Right atrium auricular region (tissue), 2 donors: ENCODE measurements around the gene SLC27A5. TPM values are rescaled to one million over a fixed set of nuclear protein-coding genes. Genes with fewer than 3 reads are reported as not detected.

Experiments used
- DNase-seq: peaks from one replicate; pipeline ENCODE4 v3.0.0-alpha.2; 2019; ENCODE audit warnings: low spot score
- H3K27ac ChIP-seq, 2 donors: fragments of 200-600 bp; sonication (generic); 1 replicate in 1 of 2; 2 replicates in 1 of 2; pipeline ENCODE4 v1.5.1; 2016 to 2019
- H3K27me3 ChIP-seq, 2 donors: fragments of 200-600 bp; sonication (generic); one replicate each; pipeline versions ENCODE4 v1.5.1 to v1.6.0; 2017 to 2019
- H3K36me3 ChIP-seq: fragments of 200-600 bp; sonication (generic); one replicate; pipeline ENCODE4 v1.5.1; 2016
- H3K4me1 ChIP-seq, 2 donors: fragments of 200-600 bp; sonication (generic); one replicate each; pipeline versions ENCODE4 v1.5.1 to v1.6.0; 2017 to 2019
- H3K4me3 ChIP-seq, 2 donors: fragments of 200-600 bp; sonication (generic); 1 replicate in 1 of 2; 2 replicates in 1 of 2; pipeline ENCODE4 v1.5.1; 2017 to 2019; ENCODE audit warnings: mild to moderate bottlenecking in 1 of 2, moderate library complexity in 1 of 2
- H3K9me3 ChIP-seq, 2 donors: fragments of 200-600 bp; sonication (generic); one replicate each; pipeline ENCODE4 v1.5.1; 2019
- total RNA-seq, 2 donors: library from RNA; depleted of rRNA; stranded (reverse); fragments of >200 nt; gene quantifications; one replicate each; pipeline ENCODE4 v1.1.0, GENCODE V29; 2016
- TF ChIP-seq, protein P1 (sequence below), 2 donors: fragments of 200-600 bp; sonication (generic); IDR thresholded peaks; one replicate each; pipeline ENCODE4 v1.5.1; 2019; ENCODE audit warnings: antibody characterized with exemption in 2 of 2

SLC27A5 gene
- total RNA-seq, 2 donors from 2014 or later = 1.3 to 2.9 TPM

DNA sequence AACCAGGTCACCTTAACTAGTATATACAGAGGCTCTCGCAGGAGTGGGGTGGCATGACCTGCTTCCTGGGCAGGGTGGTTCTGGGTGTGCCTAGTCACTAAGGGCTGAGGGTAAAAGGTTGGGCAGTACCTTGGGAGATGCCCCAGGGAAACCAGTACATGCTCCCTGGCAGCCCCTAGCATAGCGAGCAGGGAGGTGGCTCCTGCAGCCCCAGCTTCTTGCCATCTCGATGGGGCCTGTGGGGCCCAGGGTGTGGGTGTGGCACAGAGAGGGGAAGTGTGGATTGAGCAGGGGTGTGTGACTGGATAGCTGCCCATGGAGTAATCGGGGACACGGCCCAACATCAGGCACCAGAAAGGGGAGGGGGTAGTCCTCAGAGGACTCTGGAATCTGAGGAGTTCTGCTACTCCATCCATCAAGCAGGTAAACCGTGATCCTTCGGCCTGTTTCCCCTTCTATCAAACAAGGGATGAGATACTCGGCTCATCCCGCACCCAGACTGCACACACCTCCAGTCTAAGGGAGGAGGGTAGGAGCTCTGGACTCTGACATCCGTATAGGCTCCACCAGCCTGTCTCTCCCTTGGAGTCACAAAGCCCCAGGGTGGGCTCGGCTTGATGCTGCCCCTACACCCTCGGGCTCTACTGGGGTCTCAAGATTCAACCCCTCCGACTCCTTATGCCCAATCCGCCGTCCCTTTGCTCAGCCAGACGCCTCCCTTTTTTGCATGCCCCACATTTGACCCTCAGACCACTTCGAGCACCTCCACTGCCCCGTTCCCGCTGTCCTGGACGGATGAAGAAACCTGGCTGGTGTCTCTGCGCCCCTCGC, 6.7 kb upstream of the SLC27A5 start:
- DNase-seq = no peak
- Histone ChIP-seq H3K27ac (peak overlapping the region; percentile 92 to 94), H3K27me3 (no peaks in the 10 kb centered on the region), H3K36me3 (peaks cover 19% of the 10 kb centered on the region), H3K9me3 (no peaks in the 10 kb centered on the region), H3K4me1 (peaks cover 0 to 47% of the 10 kb centered on the region in 2 donors), H3K4me3 (peak overlapping the region; percentile 73 to 78)
- TF ChIP-seq, protein P1, sequence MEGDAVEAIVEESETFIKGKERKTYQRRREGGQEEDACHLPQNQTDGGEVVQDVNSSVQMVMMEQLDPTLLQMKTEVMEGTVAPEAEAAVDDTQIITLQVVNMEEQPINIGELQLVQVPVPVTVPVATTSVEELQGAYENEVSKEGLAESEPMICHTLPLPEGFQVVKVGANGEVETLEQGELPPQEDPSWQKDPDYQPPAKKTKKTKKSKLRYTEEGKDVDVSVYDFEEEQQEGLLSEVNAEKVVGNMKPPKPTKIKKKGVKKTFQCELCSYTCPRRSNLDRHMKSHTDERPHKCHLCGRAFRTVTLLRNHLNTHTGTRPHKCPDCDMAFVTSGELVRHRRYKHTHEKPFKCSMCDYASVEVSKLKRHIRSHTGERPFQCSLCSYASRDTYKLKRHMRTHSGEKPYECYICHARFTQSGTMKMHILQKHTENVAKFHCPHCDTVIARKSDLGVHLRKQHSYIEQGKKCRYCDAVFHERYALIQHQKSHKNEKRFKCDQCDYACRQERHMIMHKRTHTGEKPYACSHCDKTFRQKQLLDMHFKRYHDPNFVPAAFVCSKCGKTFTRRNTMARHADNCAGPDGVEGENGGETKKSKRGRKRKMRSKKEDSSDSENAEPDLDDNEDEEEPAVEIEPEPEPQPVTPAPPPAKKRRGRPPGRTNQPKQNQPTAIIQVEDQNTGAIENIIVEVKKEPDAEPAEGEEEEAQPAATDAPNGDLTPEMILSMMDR (IDR thresholded peaks at IDR 0.05) = peak in 1 of 2 donors; percentile 63

DNA sequence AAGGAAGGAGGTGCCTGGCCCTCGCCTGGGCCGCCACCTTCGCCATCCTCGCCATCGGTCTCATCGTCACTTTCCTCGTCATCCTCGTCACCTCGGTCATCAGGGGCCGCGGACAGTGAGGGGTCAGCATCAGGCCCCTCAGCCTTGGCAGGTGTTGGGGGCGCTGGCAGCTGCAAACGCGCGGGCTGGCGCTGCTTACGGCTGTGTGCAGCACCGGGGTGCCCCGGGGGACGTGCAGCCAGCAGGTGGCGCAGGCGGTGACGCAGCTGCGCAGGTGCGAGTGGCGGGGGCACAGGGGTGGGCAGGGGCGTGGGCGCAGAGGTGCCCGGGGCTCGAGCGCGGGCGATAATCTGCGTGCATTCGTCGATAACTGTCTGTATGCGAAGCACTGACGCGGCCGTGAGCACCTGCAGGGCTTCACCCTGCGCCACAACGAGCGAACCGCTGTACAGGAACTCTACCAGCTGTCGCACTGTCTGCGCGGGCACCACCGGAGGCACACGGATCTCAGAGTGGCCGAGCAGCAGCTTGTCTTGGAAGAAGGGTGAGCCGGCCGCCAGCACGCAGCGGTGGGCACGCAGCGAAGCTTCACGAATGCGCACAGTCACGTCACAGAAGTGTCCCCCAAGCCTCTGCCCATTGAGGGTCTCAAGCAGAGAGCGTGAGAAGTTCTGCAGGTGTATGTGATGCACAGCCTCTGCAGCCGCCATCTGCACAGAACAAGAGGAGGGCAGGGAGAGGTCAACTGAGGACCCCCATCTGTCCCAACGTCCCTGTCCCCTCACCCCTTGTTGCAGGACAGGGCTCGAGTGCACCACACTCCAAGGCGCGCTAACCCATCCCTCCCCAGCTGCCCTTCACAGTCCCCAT, 5.4 kb upstream of the SLC27A5 start:
- TF ChIP-seq, protein P1 (IDR thresholded peaks at IDR 0.05) = no peak
- H3K27me3 ChIP-seq = no peaks in the 10 kb centered on the region
- H3K27ac ChIP-seq = no peak overlapping the region
- DNase-seq = no peak
- peaks cover 19% of the 10 kb centered on the region for H3K36me3 ChIP-seq
- peaks cover 0 to 48% of the 10 kb centered on the region in 2 donors for H3K4me1 ChIP-seq
- no peak overlapping the region for H3K4me3 ChIP-seq
- H3K9me3 ChIP-seq = no peaks in the 10 kb centered on the region

DNA sequence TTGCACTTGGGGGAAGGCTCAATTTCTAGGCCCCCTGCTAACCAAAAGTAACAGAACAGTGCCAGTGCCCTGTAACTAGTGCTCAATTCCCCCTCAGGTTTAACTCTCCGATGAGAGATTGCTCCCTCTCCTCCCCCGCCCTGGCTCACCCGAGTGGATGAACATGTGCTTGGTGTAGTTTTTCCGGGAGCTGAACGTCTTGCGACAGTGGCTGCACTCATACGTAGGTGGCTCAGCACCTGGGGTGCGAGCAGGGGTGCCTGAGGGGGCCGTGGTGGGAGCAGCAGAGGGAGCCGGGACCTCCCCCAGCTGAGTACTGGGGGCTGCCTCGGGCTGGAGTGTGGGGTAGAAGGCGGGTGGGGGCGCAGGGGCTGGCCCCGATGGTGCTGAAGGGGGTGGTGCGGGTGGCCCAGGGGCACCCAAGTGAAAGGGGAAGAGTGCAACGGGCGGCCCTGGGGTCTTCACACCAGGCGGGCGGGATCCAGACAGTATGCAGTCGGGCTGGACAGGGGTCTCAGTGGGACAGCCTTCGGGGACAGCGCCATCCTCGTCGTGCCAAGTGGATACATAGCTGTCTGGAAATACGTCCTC, 4.5 kb upstream of the SLC27A5 start:
- DNase-seq = no peak
- Histone ChIP-seq H3K27ac (no peak overlapping the region), H3K9me3 (no peaks in the 10 kb centered on the region), H3K27me3 (no peaks in the 10 kb centered on the region), H3K4me3 (no peak overlapping the region), H3K4me1 (peaks cover 0 to 48% of the 10 kb centered on the region in 2 donors), H3K36me3 (peaks cover 19% of the 10 kb centered on the region)
- TF ChIP-seq, protein P1 (IDR thresholded peaks at IDR 0.05) = no peak

GRCh38 chr19:58515259-58515658, 3.5 kb upstream of the SLC27A5 start:
- Histone ChIP-seq H3K9me3 (no peaks in the 10 kb centered on the region), H3K27me3 (no peaks in the 10 kb centered on the region)

DNA sequence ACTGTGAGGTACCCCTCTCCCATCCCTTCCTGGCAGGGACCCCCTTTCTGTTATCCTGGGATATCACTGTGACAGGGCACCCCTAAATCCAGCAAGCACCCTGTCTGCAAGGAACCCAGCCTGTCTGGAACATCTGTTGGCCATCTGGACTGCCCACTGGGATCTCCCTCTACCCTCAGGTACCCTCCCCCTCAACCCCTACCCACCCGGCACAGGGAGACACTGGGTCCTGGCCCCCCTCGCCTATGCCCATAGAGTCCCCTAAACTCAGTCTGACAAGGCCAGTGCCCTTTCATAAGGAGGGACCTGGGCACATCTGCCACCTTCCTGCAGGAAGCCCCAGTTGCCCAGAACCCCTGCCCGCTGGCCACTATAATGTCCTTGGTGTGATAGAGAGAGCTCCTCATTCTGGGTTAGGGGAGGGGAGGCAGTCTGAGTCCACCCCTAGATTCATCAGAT, 2.8 kb upstream of the SLC27A5 start:
- peaks cover 0 to 41% of the 10 kb centered on the region in 2 donors for H3K4me1 ChIP-seq
- no peak for DNase-seq
- H3K27me3 ChIP-seq = no peaks in the 10 kb centered on the region
- TF ChIP-seq, protein P1 (IDR thresholded peaks at IDR 0.05) = no peak
- peaks cover 19% of the 10 kb centered on the region for H3K36me3 ChIP-seq
- H3K4me3 ChIP-seq = peak overlapping the region in 1 of 2 donors; percentile 51
- H3K27ac ChIP-seq = peak overlapping the region in 1 of 2 donors; percentile 76
- no peaks in the 10 kb centered on the region for H3K9me3 ChIP-seq

More at GRCh38 chr19:58515259-58515658, 3.5 kb upstream of the SLC27A5 start:
- peaks cover 0 to 42% of the 10 kb centered on the region in 2 donors for H3K4me1 ChIP-seq
- H3K27ac ChIP-seq = no peak overlapping the region
- H3K36me3 ChIP-seq = peaks cover 19% of the 10 kb centered on the region
- no peak for DNase-seq
- TF ChIP-seq, protein P1 (IDR thresholded peaks at IDR 0.05) = no peak
- H3K4me3 ChIP-seq = no peak overlapping the region
